Fibroblast of gingiva (primary cell): ENCODE measurements around the gene TNFAIP3.
A peak's percentile ranks its signal among the peaks of the same experiment; 100 is the strongest.

ENCODE experiments used
- DNase-seq: peaks from one replicate; pipeline ENCODE4 v3.0.0-alpha.2; 2011; ENCODE audit warnings: low read depth

TNFAIP3 gene

DNA sequence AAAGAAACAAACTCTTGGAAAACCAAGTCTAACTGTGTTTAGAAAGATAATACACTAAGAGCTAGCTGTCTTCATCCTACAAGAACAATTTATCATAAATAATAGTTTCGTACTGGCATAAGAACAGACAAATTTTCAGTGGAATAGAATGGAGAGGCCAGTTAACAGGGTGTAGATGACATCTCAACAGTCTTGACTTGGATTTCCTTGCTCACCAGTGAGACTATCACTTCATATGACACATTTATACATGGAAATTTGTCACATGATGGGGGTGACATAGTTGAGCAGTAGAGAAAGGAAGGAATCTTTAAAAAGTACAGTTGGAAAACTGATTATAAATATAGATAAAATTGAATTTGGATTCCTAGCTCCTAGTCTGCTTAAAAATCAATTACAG is 35.6 kb downstream of the TNFAIP3 start:
- no peak for DNase-seq

DNA sequence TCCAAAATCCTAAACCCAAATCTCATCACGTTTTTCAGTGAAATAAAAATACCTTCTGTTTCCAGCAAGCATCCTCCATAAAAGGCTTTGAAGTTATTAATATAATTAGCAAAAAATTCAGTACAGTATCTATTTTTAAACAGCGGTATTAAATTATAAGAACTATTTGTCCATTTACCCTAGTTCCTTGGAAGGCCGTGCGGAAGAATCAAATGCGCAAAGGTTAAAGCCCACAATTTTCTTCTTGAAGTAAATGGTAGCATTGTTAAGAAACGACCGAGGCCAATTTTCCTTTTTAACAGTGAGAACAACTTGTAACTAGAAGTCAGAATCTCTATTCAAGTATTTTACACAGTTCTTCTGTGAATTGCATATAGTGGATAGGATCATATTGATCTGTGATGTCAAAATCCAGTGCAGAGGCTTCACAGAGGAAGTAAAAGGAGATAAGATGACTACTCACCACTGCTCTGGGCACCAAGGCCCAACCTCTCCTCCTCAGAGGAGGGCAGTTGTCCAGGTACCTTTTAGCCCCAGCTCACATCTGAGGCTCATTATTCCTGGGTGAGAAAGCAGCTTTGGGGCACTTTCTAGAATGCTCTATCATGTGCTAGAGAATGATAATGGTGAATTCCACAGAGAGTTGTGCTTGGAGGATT is 36.3 kb downstream of the TNFAIP3 start:
- no peak for DNase-seq

DNA sequence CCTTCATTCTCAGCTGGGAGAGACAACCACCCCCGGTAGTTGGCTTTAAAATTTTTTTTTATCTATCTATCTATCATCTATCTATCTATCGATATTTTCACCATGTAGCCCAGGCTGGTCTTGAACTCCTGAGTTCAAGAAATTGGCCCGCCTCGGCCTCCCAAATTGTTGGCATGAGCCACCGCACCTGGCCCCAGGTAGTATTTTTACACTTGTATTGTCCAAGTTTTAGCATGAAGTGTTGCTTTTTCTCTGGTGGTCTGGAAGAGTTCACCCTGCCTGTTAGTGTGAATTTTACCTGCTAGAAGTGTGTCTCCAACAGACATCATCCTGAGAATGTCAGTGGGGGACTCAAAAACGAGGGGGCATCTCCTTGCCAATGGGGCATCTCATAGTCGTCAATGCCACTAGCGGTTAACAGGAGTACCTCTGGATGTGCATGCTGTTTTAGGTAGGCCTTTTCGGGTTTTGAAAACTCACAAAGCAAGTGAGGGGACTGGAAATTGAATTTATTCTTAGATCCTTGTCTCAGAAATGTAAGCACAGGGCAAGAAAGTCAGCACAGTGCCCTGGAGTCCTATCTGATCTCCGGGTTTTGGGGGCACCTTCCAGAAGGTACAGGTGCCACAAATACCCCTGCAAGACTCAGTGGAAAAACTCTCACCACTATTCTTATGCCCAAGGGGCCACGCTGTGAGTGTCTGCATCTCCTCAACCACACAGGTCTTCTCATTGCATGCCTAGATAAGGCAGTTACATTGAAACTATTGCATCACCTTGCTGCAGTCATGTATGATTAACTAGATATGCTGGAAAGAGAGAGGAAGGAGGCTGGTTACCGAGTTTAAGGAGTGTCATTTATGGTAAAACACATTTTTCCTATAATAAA is 37.1 kb downstream of the TNFAIP3 start:
- DNase-seq = no peak

DNA sequence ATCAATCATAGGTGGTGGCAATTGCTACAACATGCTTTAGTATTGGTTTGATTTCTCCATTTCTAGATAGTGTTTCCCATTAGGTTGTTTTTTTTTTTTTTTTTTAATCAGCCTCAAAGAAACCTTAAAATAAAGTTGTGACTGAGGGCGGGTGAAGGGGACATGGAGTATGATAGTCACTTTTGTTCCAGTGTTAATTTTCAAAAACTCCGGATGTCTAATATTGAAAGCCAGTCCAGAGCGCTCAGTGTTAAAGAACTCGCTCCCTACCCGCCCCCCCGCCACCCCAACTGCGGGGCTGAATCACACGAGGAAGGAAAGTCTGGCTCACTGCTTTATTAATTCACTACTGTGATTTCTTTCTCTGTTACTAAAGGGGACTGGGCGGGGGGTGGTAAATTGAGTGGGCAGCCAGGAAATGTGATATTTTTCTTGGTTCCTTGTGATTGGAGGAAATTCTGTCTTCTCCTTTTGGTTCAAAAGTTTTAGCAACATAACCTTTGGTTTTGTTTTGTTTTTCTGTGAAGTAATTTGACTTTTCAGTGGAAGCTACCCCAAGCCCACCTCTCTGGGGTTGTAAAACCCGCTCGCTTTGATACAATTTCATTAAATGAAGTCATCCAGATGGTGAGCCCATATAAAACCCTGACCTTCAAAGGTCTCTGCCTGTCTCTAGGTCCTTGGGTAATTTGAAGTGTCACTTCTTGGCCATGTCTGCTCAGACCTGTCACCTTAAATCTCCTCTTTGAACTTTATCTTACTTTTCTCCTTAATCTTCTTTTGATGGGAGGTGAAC is 38.0 kb downstream of the TNFAIP3 start:
- DNase-seq = no peak

DNA sequence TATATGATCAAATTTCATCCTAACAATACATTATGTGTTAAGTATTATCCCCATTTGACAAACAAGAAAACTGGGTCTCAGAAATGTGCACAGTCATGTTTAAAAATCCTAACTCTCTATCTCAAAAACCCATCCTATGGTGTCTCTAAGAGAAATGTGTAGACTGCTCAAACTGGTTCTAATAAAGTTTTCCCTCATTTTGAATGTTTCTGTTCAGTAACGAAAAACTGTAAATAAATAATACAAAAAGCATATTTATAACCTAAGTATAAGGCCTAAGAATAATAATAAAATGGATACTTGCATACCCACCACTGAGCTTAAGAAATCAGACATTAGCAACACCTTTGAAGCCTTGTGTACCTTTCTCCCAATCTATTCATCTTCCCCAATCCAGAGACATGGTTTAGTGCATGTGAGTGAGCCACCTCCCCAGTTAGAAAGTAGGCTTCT is 39.0 kb downstream of the TNFAIP3 start:
- DNase-seq = no peak

DNA sequence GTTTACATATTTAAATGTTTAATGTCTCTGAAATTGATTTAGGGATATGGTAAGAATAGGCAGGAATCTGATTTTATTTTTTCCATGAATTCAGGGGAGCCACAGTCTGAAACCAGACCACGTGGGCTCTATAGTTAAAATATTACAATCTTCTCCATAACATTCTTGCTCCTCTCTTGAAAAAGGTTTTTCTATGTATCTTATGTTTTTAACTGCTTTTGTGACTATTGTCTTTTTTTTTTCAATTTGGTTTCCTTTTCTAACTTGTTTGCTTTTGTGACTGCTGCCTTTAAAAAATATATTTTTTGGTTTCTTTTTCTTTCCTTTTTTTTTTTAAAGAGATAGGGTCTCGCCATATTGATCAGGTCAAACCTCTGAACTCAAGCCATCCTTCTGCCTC is 40.1 kb downstream of the TNFAIP3 start:
- no peak for DNase-seq

DNA sequence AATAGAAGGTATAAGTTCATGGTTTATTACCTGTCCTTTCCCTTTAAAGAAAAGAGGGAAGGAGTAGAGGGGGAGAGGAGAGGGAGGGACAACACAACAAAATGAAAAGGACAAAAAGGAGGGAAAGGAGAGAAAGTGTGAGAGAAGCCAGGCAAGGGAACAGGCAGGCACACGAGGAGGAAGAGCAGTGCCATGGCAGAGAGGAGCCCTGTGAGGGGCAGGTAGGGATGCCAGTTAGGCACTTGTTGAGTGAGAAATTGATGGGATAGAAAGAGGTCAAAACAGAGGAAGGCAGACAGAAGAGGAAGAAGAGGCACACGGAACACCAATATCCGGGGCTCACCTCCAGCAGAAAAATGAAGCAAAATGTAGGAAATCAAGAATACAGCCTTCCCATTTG is 42.5 kb downstream of the TNFAIP3 start:
- no peak for DNase-seq

DNA sequence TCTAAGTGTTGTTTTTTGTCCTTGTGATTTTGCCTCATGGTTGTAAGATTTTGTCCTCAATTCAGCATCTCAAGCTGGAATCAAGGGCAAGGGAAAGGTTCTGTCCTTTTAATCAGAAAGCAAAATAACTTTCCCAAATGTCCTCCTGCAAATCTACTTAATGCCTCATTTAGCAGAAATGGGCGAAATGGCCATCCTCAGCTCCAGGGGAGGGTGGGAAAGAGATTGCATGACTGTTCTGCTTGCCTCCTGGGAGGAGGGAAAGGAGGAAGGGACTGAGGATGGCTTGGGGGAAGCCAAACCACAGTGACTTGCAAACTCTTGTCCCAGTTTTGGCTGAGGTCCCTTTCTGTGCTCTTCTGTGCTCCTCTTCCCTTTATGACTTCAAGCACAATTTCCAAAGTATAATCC is 43.4 kb downstream of the TNFAIP3 start:
- DNase-seq = peak; percentile 79

DNA sequence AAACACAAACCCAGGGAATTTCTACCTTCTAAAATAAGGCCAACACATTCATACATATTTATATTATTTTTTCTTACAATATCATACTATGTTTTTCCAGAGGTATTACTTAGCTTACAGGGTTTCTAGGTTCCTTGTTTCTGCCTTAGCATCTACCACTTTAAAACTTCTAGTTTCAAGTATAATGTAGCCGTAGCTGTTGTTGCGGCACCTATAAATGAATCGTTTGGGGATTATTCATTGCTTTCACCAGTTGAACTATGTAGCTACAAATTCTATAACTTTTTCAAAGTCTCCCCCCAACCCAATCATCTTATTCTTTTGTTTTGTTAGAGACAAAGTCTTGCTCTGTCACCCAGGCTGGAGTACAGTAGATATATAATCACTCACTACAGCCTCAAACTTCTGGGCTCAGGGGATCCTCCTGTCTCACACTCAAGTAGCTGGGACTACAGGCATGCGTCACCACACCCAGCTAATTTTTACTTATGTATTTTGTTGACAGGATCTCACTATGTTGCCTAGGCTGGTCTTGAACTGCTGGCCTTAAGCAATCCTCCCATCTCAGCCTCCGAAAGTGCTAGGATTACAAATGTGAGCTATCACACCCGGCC is 43.9 kb downstream of the TNFAIP3 start:
- no peak for DNase-seq

DNA sequence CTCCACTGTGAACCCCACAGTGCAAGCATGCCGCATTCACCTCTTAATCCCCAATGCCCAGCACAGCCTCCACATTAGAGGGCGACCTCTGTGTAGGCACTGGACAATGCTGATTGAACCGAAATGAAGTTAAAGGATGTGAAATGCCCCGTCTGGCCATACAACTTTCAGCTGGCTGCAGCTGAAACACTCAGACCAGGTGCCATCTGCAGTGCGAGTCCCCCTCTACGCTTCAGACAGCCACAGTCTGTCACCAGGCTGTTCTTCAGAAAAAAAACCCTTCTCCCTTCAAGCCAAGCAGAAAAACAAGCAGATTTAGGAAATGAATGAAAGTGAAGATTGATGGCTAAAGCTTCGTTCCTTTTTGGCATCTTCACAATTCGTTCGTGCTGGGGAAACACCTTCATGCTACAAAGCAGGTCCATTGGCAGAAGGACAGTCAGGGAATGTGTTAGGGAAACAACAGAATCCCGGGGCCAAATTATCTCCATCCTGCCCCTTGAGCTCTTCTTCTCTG is 44.7 kb downstream of the TNFAIP3 start:
- no peak for DNase-seq

DNA sequence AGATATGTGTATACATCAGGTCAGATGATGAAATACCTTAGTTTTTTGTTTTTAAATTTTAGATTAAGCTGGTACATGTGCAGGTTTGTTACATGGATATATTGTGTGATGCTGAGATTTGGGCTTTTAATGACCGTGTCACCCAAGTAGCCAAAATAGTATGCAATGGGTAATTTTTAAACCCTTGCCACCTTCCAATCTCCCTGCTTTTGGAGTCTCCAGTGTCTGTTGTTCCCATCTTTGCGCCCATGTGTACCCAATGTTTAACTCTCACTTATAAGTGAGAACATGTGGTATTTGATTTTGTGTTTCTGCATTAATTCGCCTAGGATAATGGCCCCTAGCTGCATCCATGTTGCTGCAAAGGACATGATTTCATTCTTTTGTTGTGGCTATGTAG is 45.8 kb downstream of the TNFAIP3 start:
- DNase-seq = no peak

DNA sequence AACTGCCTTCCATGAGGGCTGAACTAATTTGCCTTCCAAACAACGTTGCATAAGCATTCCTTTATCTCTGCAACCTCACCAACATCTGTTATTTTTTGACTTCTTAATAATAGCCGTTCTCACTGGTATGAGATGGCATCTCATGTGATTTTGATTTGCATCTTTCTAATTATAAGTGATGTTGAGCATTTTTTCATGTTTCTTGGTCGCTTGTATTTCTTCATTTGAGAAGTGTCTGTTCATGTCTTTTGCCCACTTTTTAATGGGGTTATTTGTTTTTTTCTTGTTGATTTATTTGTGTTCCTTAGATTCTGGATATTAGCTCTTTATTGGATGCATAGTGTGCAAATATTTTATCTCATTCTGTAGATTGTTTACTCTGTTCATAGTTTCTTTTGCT is 46.4 kb downstream of the TNFAIP3 start:
- peak; percentile 43 for DNase-seq

DNA sequence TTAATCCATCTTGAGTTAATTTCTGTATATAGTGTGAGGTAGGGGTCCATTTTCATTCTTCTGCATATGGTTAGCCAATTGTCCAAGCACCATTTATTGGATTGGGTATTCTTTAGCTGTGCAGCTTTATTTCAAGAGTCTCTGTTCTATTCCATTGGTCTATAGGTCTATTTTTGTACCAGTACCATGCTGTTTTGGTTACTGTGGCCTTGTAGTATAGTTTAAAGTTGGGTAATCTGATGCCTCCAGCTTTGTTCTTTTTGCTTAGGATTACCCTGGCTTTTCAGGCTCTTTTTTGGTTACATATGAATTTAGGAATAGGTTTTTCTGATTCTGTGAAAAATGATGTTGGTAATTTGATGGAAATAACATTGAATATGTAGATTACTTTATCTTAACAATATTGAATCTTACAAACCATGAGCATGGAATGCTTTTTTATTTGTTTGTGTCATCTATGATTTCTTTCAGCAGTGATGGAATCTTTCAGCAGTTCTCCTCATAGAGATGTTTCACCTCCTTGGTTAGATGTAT is 47.0 kb downstream of the TNFAIP3 start:
- DNase-seq = no peak

DNA sequence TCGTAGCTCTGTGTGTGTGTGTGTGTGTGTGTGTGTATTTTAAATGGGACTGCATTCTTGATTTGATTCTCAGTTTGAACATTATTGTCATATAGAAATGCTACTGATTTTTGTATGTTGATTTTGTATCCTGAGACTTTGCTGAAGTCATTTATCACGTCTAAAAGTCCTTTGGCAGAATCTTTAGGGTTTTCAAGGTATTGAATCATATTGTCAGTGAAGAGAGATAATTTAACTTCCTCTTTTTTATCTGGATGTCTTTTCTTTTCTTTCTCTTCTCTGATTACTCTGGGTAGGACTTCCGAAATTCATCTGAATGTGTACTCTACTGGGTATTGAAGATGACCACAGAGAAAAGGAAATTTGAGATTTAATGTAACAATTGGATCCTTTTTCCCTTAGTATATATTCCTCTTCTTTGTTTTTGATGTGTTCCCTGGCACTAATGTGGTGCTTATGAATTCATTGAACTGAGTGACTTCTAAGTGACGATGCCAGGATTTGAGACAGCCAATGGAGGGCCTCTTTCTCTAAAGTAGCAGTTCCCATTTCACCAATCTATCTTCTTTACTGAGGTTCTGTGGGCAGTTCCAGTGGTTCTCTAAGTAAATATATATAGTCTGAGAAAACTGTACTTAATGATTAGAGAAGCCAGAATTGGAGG is 47.6 kb downstream of the TNFAIP3 start:
- no peak for DNase-seq

DNA sequence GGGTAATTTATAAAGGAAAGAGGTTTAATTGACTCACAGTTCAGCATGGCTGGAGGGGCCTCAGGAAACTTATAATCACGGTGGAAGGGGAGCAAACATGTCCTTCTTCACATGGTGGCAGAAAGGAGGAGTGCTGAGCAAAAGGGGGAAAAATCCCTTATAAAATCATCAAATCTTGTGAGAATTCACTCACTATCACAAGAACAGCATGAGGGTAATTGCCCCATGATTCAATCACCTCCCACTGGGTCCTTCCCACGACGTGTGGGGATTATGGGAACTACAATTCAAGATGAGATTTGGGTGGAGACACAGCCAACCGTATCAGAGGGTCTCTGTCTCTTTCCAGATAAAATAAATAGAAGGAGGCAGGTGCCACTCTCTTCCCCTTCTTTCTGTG is 48.7 kb downstream of the TNFAIP3 start:
- no peak for DNase-seq

DNA sequence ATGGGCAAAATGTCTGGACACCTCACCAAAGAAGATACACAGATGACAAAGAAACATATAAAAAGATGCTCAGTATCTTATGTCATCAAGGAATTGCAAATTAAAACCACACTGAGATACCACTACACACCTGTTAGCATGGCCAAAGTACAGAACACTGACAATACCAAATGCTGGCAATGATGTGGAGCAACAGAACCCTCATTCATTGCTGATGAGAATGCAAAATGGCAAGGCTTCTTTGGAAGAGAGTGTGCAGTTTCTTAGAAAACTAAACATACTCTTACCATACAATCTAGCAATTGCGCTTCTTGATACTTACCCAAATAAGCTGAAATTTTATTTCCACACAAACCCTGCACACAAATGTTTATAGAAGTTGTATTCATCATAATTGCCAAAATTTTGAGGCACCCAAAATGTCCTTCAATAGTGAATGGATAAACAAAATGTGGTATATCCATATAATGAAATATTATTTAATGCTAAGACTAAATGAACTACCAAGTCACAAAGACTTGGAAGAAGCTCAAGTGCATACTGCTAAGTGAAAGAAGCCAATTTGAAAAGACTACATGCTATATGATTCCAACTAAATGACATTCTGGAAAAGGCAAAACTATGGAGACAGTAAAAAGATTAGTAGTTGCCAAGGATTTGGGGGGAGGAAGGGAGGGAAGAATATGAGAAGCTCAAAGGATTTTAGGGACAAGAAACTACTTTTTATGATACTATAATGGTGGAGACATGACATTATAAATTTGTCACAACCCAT is 50.7 kb downstream of the TNFAIP3 start:
- DNase-seq = no peak

DNA sequence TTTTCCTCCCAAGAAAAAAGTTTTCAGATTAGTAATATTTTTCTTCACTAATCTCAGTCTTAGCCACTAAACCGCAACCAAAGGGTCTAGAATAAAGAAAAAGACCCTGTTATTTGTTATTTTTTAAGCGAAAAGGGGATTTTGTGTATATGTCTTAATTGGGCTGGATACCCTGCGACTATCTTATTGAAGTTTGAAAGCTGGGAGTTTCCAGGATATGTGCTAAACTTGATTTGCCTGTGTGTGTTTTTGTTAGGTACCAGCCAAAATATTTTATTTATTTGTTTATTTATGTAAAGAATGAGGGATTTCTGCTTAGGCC is 52.4 kb downstream of the TNFAIP3 start:
- no peak for DNase-seq

DNA sequence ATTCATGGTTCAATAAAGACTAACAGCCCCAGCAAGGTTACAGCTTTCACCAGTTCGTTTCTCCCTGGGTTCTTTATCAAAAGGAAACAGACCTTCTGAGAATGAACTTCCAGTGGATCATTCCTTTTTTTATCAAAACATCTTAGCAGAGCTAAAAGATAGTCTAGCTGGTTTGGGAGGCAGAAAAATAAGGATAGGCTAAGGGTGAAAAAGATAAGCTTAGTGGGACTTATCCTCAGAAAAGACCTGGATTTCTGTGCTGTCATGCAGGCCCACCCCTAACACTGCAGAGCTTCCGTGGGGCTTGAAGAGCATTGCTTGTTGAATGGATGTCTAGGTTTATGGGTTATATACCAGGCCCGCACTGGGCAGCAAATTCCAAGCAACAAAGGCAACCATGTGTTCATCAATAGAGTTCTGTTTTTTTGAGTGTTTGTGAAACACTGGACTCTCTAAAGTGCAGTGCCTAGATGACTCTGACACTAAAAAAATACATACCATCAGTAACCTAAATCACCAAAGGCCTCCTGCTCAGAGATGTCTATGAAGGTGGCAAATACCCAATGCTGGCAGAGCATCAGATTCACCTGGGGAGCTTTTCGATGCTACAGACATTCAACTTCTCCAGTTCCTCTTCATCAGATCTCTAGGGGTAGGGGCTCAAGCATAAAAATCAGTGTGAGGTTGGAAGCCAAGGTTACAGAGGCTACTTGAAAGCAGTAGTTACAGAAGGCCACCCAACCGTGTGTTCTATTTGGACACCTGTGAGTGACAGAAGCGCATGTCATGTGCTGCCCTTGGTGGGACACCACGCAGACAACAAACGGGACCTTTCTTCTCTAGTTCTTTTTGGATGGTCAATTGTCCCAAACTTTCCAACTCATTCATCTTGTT is 53.0 kb downstream of the TNFAIP3 start:
- no peak for DNase-seq

DNA sequence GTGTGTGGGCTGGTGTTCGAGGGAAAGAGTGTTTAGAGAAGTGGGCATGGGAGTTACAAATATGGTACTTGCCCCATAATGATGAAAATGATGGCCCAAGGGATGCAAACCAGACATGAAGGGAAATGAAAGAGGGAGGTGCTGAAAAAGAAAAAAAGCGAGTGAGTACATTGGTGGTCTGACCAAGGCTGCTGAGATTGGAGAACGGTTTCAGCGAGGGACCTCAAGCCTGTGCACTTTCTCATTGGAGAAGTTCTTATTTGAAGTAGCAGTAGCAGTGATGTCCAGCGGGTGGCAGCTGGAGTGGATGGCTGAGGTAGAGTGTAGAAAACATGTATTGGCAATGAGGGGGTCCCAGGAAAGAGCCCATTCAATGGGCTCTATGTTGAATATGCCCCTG is 54.8 kb downstream of the TNFAIP3 start:
- DNase-seq = no peak
